Left cardiac atrium (tissue), 4 donors: ENCODE data around the gene HCFC1. TPM values are rescaled to one million over a fixed set of nuclear protein-coding genes. Genes with fewer than 3 reads are reported as not detected.

ENCODE experiments used
- ATAC-seq, 2 donors: fragments of 200-7000 bp; cut with Tn5 transposase; one replicate each; pipeline ENCODE4 v1.9.1; 2020; ENCODE audit warnings: mild to moderate bottlenecking in 2 of 2, moderate library complexity in 2 of 2
- DNase-seq: peaks from one replicate; pipeline ENCODE4 v3.0.0-alpha.2; 2020
- intact Hi-C, 2 donors: fragments of 100-400 bp; cut with DNase I; formaldehyde crosslinking; loops; one replicate each; pipeline versions ENCODE4 v1.14.1 to v1.15.1; 2022 to 2023
- total RNA-seq, 2 donors: library from RNA; stranded (reverse); fragmentation: NEBNext Ultra II Directional; extraction: Animal tissue kit (Norgen Biotek cat#: 25700); gene quantifications; one replicate each; pipeline ENCODE4 v1.2.1, GENCODE V29; 2021
- donor health status: DM: no; HTN: yes; CAD: no.
- donor health status: DM: no; HTN: yes; CAD: no; lungs with severe emphysema.
- donor health status: DM: yes; HTN: yes; CAD: no.
- donor health status: Dilated cardiomyopathy.

Gene HCFC1
- total RNA-seq, 2 donors from 2014 or later: 30.4 to 35.7 TPM

DNA sequence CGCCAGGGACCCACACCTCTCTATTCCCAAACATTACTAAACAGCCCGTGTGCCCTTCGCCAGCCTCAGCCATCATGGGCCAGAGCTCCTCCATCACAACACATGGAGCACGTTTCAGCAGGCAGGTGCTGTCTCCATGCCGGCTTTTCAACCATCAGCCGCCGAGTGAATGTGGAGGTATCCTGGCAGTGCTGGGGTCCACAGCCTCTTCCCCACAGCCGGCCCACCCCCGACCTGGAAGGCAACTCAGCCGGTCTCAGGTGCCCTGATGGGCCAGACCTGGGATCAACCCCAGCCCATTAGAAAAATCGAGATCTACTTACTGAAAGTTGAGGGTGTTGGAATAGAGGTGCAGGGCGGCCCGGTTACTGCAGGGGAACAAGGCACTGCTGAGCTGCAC is 39.9 kb downstream of the HCFC1 start:
- DNase-seq (no peak), ATAC-seq (no peak)
- intact Hi-C loops: no loop called here

DNA sequence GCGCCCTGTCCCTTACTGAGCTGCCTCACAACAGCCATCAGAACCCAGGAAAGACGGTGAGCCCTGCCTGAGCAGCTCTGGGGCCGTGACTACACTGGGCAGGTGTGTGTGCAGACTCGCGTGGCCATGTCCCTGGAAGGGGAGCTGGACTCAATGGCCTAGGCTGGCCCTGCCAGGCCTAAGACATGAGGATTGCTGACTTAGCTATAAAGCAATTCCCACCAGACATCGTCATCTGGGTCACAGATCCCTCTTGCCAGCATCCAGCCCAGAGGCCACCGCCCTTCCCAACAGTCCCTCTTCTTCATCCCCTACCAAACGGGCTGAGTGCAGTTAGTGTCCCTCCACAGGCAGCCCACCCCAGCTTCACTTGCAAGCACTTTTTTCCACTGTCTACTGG is 40.5 kb downstream of the HCFC1 start:
- DNase-seq (no peak), ATAC-seq (no peak)

DNA sequence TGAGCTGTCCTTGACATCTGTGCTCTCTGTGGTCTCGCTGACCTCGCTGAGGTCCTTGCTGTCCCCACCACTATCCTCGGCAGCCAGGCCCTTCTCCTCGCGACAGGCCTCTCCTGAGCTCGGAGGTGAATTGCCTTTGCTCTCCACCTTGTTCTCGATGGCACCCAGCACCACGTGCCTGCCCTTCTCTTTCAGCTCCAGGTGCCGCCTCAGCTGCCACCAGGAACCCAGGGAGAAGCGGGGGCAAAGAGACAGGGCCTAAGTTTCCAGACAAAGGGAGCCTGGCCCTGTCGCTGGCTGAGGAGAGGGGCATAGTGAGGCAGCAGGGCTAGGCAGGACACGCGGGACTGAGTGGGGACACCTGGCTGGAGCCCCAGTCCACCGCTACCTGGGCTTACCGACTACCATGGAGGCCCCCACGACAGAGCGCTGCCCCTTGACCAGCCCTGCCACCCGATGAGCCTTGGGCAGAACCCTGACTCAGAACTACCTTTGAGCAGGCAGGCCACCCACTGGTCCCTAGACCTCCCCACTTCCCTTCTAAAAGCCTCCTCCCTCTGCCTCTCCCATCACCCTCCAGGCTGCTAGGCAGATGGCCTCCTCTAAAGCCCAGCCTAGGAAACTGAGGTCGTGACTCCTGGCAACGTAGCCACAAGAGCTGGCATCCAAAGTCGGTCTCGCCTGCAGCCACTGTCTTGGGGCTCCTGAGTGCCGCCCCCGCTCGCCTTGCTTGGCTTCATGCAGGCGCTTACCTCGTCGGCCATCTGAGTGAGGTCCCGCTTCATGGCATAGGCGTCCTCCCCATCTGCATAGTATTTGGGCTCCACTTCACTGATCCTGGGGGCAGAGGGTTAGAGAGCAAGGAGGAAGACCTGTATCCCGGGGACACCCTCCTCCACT is 41.4 kb downstream of the HCFC1 start:
- DNase-seq (no peak), ATAC-seq (no peak)
- intact Hi-C loops: no loop called here

More for the DNA sequence above, 40.5 kb downstream of the HCFC1 start:
- intact Hi-C loops: no loop called here

DNA sequence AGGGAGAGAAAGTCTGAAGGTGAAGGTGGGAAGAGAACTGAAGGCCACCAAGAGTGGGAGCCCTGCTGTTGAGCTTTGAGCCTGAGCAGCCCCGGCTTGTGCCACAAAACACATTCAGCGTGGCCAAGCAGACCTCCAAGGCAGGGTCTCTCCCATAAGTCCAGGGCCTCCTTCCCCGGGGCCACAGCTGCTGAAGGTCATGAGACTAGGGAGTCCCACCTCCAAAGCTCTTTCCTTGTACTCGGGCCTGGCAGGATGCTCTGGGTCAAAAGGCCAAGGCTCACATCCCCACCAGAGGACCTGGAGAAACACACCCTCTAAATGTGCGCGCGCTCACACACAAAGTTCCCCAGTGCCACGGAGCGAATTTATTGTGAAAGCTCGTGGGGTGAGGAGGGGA is 42.0 kb downstream of the HCFC1 start:
- no peak for ATAC-seq
- DNase-seq: no peak
- intact Hi-C loops: no loop called here

DNA sequence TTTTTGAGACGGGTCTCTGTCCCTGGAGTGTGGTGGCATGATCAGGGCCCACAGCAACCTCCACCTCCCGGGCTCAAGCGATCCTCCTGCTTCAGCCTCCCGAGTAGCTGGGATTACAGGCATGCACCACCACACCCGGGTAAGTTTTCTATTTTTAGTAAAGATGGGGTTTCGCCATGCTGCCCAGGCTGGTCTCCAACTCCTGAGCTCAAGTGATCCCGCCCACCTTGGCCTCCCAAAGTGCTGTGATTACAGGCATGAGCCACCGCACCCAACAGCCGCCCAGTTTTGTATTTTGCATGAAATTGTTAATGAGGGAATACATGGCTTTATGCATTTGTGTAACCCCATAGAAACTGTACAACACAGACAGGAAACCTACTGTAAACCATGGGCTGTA is 42.8 kb downstream of the HCFC1 start:
- intact Hi-C loops: no loop called here
- DNase-seq: no peak
- no peak for ATAC-seq

DNA sequence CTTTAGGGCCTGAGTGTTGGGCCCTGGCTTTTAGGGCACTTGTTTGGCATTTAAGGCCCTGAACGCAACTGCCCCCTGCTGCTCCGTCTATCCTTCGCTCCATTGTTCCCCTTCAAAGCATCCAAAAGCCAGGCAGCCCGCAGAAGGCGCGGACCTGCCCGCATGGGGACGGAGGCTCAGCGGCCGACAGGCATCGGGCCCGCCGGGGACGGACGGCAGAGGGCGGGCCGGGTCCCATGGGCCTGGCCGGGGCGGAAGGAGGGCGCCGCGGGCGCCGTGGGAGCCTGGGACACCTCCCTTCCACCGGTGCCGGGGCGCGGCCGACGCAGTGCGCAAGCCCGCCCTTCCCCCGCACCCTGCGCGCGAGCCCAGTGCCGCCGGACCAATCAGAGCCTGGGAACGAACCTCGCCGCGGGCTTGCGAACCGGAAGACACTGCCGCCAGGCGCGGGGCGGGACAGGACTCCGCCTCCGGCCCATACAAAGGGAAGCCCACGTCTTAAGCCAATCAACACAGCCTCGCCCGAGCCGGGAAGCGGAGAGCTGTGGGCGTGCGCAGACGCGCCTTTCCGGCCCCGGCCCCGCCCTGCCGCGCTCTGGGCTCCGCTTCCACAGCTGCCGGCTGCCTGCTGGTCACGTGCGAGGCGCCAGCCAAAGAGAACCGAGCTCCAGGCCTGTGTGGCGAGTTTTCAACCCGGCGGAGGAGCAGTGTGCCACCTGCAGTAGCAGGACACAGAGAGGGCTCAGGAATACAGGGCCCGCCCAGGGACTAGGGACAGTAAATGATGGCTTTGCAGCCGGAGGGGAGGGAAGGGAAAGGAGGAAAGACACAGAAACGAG is 43.5 kb downstream of the HCFC1 start:
- DNase-seq (peak; percentile 97), ATAC-seq (peak; percentile 93)
- intact Hi-C loops: no loop called here

DNA sequence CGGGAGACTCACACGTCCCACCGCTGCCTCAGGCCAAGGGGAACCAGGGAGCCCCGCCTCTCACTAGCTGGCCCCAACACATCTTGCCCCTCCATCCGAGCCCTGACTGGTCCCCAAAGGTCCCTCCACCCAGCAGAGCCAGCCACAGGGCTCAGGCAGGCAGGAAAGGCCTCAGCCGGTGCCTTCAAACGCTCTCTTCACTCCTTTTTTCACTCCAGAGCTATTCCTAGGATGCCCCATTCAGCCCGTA is 44.0 kb downstream of the HCFC1 start:
- ATAC-seq (peak in 1 of 2 donors; percentile 2), DNase-seq (no peak)
- intact Hi-C loops: no loop called here

DNA sequence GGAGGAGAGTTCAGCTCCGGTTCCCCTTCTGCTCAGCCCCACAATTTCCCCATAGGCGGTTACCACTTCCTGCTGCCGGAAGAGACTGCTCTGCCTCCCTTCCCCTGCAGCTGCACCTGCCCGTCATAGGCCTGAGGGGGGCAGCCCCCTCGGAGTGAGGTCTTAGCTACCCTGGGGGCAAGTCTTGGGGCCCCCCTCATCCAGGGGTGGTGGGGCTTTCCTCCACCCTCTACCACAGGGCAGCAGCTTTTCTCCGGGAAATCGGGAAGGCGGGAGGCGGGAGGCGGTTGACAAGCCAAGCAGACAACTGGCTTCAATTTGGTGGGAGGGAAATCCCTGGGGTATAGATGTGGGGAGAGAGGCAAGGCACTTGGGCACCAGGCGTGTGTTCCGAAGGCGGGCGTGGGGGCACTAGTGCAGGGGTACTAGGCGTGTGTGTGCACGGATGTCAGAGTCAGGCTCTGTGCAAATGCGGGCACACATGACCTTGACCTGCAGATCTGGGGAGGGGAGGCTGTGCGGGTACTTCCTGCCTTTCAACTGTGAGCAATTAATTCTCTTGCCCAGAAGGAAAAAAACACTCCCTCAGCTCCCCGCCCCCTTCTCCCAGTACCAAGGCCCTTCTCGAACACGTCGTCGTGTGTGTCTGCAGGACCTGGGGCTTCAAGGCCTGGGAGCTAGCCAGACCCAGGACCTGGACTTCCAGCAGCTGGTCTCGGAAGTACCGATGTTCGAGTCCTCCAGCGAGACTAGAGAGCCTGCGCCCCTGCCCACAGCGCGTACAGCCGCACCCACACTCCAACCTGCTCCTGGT is 44.6 kb downstream of the HCFC1 start:
- intact Hi-C loops: no loop called here
- ATAC-seq (peak; percentile 12 to 14), DNase-seq (peak; percentile 63)

DNA sequence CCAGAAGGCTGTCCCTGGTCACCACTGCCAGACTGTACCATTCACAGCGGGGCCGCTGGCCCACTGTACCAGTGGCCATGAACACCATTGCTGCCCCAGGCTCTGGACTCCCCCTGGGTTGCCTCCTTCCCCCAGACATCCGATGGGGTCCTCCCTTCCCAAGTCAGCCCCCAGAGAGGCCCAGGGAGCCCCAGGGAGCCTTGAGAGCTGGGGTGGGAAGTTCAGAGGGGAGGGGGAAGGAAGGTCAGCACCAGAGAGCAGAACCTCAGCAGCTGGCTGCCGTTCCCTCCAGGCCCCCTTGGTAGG is 45.1 kb downstream of the HCFC1 start:
- intact Hi-C loops: no loop called here
- no peak for ATAC-seq
- no peak for DNase-seq

DNA sequence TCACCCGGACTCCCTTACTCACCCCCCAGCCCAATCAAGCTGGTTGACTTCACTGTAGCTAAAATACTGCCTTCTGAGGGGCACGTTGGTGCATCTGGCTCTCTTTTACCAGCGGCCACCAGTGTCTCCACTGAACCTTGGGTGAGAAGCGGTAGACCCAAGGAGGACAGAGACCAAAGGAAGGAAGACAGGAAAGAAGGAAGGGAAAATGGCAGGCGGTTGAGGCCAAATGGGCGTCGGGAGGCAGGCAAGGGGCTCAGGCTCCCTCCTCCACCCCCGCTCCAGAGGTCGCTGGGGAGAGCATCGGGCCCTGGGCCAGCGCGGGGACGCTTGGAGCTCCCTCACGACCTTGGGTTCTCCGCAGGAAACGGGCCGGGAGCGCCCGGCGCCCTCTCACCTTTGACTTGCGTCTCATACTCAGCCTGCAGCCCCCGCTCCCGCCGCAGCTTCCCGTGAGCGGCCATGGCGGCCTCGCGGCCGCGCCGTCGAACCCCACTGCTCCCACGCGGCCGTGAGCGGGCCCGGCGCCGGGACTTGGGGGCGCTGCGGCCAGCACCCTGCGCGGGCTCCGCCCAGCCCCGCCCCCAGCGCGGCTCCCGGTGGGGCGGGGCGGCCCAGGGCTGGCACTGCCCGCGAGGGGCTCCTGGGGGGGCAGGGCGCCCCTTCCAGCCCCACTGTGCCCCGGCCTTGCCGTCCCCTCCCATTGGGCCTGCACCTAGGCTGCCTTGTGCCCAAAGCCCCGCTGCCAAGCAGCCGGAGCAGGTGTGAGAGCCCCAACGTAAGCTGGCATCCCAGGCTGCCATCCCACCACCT is 45.7 kb downstream of the HCFC1 start, which contains the start of gene ARHGAP4:
ARHGAP4 (minus strand) TSS at position 526 of the 813 bp plus-strand sequence; CDS start at position 464, 62 bp downstream.
- ATAC-seq (peak in 1 of 2 donors; percentile 3), DNase-seq (no peak)
- intact Hi-C loops: no loop called here

DNA sequence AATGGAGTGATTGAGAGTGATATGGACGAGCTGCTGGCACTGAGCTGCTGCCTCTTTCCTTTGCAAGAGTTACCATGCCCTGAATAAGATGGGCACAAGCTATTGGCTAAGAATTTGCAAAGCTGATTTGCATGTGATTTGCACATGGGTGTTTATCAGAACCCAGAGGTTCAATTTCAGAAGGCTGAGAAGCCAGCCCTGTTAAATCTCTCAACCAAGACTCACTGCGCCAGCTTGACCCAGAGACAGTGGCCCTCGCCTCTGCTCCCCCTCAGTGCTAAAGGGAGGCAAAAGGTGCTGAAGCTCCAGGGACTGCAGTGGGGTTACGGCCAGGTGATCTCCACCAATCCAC is 46.3 kb downstream of the HCFC1 start:
- intact Hi-C loops: no loop called here
- ATAC-seq: no peak
- DNase-seq: no peak

DNA sequence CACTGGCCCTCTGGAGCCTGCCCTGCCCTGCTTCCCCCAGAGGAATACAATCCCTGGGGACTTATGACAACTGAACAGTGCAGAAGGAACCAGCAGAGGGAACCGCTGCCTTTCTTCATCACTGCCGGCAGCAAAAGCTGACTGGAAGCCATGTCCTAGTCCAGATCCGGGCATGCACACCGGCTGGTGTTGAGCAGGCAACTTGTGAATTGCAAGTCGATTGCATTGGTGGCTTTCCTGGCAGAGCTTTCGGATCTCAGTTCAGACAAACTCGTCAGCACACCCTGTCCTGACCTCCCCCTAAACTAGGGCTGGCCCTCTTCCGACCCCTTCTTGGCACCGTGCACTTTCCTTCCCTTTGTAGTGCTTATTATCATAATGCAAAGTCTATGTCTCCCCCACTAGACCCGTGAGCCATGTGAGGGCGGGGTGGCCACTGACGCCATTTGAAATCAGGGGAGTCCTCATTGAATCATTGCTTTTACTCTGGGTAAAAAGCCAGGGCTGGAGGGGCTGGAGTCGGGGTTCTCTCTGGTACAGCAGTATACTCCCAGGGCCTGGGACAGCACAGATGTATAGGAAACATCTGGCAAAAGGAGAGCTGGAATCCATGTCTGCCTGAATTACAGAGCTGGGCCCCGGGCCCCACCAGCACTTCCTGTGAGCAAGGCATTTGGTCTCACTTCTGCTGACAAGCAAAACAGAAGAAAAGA is 47.3 kb downstream of the HCFC1 start:
- DNase-seq (peak; percentile 59), ATAC-seq (no peak)
- intact Hi-C loops: no loop called here

DNA sequence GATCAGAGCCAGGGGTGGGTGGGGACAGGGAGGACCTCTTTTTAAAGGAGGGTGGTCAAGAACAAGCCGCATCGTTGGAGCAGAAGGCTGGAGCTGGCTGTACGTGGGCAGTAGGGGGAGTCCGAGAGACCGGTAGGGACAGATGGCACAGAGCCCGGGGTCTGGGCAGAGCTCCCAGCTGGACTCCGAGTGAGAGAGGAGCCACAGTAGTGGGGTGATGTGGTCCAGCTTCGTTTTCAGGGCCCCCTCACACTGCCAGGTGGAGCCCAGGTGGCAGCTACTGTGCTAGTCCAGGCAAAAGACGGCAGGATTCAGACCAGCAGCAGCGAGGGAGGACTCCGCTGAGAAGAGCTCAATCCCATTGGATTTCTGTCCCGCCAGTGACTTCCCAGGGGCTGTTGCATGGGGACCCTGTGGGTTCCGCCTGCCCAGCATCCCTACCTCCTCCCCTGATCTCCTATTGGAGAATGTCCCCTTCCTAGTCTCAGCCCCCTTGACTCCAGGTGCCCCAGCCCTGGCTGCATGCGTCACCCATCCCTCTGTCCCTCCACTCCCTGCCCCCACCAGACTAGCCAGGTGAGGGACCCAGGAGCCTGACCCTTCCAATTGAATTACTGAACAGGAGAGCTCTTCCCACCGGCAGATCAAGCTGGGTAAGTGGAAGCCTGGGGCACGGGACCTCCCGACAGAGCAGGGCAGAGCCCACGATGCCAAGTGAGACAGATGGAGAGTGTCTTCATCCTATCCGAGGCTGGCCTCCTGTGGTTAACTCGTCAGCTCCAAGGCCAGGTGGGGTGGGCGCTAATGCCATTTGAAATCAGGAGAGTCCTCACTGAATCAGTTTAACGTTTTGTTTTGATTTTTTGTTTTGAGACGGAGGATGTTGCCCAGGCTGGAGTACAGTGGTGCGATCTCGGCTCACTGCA is 48.4 kb downstream of the HCFC1 start:
- intact Hi-C loops: no loop called here
- peak; percentile 40 for ATAC-seq
- DNase-seq: peak; percentile 86

DNA sequence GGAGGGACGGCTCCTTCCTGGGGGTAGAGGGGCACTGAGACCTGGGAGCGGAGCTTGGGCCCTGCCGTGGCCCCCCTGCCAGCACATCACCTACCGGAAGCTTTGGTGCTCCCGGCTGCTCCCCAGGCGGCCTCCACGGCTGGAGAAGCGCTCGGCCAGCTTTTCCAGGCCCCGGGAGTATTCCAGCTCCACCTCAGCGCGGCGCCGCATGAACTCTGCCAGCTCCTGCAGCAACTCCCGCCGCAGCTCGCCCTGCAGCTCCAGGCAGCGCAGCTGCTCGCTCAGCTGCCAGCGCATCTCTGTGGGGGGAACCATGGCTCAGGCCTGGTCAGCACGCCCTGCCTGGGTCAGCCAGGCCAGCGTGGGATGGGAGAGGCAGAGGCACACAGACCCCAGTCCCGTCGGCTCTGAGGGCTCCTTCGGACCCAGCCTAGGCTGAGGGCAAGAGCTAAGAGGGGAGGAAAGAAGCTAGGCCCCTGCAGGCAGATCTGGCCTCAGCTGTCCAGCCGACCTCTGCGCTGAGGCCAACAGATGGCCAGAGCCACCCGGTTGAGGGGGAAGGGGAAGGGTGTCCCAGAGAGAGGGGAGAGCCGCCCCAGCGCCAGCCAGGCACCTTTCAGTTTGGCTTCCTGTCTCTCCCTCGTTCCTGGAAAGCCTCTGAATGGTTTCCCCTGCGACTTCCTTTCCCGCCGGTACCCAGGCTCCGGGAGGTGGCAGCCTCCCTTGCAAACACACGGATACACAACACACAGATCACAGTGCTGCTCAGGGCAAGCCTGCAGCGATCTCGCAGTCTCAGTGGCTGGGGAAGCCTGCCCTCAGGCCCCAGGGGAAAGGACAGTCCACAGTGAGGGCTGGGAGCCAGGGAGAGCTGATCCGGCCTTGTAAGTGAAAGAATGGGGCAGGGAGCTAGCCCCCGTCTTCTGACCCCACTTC is 49.8 kb downstream of the HCFC1 start:
- intact Hi-C loops: no loop called here
- peak; percentile 42 for DNase-seq
- ATAC-seq: no peak

DNA sequence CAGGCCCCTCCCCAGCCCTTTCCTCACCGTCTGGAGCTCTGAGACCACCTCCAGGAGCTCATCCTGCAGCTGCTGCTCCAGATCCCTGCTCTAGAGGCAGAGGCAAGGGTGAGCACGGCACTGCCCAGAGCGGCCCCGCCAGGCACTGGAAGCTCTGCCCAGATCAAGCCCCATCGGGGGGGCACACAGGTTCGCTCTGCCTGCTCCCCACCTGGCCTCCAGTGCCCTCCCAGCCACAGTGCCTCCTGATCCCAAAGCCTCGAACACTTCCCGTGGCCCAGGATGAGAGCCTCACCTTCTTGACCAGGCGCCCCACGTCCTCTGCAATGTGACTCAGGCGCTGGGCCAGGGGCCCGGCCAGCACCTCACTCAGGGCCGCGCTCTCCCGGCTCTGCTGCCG is 50.5 kb downstream of the HCFC1 start:
- ATAC-seq (no peak), DNase-seq (no peak)
- intact Hi-C loops: no loop called here

DNA sequence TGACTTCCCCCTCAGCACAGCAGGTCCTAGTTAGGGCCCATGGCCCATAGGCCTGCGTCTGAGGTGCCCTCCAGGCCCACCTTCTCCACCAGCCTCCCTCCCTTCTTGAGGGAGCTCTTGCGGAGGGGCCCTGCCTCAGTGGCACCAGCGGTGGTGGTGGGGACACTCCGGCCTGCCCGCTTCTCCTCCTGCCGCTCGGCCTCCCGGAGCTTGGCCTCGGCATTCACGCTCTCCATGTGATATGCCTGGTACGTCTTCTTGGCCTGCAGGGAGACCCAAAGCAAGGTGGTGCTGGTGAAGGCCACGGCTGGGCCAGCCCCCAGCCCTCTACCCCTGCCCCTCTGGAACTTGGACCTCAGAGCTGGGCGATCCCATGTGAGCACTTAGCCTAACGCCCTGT is 51.1 kb downstream of the HCFC1 start:
- intact Hi-C loops: no loop called here
- DNase-seq (no peak), ATAC-seq (no peak)
